Stimulated activated CD4-positive, alpha-beta T cell treated with anti-CD3 and anti-CD28 coated beads, Interleukin-12 subunit alpha, Interleukin-12 subunit beta, amount 100 ng/mL, for 48 hours (primary cell): ENCODE results near the gene RBM18.

Source experiments
- DNase-seq, 3 donors: peaks; one replicate each; pipeline ENCODE4 v3.0.0-alpha.2; 2020; ENCODE audit warnings: low read depth in 2 of 3, low spot score in 1 of 3

RBM18 gene

DNA sequence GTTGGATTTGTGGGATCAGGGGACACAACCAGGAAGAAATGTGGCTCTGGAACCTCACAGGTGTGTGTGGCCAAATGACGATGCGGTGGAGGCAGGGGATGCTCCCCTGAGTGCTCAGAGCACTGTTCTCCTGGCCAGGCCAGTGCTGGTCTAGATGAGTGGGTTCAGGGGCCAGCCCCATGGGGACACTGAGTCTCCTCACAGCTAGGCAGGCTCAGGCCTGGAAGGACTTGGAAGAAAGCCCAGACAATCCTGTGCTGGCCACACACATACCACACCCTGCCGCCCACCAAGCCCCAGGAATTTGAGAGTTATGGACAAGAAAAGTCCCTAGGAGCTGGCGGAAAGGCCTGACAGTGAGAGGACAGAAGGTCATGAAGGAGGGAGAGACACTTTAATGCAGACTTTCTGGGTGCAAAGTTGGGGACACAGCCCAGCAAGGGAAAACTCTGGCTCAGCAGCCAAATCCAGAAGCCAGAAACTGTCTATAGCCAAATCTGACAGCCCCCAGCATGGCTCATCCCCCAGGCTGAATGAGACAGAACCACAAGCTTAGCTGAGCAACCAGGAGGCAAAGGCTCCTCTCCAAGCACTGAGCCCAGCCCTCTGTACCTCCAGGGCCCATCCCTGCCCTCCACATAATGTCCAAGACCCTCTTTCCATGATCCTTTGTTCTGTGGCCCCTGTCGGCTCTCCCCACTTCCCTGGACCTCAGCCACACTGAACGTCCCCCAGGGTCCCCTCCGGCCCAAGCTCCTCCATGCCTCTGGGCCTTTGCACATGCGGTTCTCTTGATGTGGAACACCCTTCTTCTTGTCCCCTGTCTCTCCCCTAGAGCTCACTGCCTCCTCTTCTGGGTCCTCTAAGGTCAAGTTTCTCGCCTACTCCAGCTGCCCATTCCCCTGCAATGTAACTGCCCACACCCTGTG is 58.3 kb downstream of the RBM18 start:
- no peak for DNase-seq

DNA sequence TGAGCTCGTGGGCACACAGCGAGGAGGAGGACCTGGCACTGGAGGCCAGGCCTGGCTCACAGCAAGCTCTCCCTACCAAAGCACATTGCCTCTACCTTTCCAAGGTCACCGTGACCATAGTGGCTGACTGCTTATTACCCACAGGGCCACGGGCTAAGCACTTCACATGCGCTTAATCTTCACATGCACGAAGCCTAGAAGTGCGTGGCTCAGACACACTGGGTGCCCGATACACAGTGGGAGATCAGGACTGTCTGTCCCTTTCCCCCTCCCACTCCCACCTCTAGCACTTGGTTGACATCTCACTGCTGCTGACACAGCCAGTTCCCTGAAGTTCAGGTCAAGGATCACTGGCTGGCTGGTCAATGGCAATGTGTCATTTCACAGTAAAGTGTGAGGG is 59.5 kb downstream of the RBM18 start:
- no peak for DNase-seq

DNA sequence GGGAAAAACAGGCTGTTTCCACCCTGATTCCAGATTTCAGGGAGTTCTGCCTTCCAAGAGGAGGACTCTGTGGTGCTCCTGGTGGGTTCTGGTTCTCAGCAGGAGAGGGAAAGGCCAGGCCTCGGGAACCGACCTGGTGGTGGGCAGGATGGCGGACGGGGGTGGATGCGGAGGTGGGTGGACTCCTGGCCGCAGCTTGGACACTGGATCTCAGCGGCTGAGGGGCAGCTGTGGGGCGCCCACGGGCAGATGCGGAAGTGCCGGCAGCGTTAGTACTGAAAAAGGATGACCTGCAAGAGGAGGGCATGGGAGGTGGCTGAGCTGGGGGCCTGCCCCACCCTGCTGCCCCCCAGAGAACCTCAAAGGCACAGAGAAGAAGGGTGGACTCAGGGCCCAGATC is 60.1 kb downstream of the RBM18 start:
- DNase-seq, result no peak

DNA sequence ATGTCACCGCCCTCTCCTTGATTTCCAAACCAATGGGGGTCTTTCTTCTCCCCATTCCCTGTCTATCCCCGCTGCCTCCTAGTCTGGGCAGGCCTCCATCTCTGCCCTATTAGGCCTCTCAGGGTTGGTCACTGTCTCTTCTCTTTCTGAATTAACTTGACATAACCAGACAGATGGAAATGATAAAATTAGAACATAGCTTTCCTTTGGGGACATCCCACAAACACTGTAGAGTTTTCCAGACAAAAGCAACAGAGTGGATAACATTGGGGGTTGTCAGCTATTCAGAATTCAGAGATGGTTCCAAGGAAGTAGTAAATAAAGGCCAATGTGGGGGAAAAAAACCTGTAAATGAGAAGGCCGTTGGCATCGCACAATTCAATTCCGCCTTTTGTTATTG is 60.6 kb downstream of the RBM18 start:
- no peak for DNase-seq

DNA sequence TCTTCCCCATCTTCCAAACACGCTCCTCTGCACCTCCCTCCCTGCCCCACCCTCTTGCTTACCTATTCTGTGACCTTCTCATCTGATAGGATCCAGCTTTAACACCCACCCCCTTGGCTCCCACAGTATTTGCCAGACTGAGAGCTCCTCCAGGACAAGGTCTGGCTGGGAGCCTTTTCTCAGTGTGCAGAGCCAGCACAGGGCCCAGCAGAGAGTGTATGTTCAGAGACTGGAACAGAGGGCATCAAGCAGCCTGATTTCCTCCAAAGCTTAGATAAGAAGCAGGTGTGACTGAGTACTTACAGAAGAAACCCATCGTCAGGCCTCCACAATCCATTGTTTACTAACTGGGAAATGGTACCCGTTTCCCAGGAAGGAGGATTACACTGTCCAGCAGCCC is 62.5 kb downstream of the RBM18 start:
- no peak for DNase-seq

DNA sequence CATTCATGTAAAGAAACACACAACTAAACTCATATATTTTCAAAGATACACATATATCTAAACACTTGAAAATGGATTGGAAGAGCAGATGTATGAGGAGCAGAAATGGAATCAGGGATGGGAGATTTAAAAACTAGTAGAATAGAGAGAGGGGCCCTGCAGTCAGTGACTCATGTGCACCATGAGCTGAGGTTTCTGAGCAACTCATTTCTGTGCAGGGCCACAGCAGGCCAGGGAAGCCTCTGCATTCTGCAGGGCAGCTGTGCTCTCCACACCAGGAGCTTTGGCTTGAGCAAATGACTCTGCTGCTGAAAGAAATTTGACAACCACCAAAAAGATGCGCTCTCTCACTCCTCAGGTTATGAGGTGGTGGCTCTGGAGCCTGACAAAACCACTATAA is 63.0 kb downstream of the RBM18 start:
- DNase-seq, result no peak

DNA sequence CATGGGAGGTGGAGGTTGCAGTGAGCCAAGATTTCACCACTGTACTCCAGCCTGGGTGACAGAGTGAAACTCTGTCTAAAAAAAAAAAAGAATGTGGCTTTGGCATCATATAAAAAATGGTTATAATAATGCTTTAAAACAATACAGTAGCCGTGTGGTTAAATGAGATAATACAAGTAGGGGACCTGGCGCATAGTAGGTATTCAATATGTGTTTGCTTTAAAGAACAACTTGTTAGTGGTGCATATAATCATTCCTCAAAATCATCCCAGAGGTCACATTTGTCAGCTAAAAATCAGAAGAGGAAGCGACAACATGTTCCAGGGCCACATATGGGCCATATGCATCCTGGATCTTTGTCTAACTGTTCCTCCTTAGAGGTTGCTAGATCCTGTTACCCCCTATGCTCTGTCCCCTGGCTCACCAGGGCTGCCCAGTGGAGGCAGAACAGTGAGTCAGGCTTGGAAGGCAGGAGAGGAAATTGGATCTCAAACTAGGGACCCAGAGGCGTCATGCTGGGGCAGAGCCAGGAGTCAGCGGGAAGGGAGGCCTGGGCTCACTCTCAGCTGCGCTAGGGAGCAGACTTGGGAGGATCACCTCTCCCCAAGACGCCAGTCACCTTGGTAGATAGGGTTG is 63.6 kb downstream of the RBM18 start:
- no peak for DNase-seq

DNA sequence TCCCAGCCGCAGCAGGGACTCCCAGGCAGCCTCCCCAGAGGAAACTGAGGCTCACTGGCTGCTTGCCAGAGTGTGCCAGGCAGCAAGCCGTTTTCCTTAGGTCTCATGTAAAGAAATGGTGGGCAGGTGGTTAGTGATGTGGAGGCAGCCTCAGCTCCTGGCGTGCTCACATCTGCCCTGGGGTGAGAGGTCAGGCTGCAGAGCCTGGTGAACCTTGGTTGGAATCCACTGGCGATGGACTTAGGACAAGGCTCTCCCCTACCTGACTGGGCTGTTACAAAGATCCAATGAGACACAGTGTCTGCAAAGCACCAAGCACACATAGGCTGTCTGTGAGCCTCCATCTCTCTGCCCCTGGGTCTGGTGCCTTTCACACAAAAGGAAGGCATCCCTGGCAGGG is 66.8 kb downstream of the RBM18 start:
- no peak for DNase-seq

DNA sequence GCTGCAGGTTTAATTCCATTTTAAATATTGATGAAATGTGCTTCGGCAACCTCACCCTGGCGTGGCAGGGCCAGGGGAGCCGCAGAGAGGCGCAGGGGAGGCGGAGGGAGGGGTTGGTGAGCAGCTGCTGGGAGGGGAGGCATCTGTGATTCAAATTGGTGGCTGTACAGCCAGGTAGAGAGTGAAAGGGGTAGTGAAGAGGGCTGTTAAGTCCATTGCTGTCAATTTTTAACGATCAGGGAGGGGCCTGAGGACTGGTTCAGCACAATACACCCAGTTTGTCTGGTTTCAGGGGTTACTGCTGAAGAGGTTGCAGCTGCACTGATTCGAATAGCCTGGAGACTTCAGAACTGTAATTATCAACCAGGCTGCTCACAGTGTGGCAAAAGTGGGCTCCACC is 67.2 kb downstream of the RBM18 start:
- DNase-seq, result no peak

DNA sequence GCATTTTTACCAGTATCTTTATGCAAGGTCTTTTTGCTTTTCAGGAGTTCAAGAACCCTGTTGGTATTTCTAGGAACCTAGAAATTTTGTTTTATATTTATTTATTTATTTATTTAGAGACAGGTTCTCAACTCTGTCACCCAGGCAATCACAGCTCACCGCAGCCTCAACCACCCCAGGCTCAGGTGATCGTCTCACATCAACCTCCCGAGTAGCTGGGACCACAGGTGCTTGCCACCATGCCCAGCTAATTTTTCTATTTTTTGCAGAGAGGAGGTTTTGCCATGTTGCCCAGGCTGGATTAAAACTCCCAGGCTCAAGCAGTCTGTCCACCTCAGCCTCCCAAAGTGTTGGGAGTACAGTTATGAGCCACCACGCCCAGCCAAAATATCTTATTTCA is 68.8 kb downstream of the RBM18 start:
- DNase-seq, result no peak

DNA sequence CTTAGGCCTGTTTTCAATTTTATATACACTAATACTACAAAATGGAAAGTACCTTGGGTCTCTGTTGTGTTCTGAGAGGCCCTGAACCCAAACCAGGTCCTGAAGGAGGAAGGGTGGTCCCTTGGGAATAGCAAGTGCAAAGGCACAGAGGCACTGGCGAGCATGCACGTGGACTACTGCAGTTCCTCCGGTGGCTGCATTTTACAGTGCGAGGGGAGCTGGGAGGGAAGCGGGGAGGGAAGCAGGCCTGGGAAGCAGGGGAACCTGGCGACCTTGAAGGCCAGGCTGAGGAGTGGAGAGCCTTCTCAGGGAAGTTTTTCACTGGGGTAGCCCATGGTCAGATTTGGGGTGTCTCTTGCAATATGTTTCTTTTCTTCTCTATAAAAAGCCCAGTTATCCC is 71.0 kb downstream of the RBM18 start:
- no peak for DNase-seq

DNA sequence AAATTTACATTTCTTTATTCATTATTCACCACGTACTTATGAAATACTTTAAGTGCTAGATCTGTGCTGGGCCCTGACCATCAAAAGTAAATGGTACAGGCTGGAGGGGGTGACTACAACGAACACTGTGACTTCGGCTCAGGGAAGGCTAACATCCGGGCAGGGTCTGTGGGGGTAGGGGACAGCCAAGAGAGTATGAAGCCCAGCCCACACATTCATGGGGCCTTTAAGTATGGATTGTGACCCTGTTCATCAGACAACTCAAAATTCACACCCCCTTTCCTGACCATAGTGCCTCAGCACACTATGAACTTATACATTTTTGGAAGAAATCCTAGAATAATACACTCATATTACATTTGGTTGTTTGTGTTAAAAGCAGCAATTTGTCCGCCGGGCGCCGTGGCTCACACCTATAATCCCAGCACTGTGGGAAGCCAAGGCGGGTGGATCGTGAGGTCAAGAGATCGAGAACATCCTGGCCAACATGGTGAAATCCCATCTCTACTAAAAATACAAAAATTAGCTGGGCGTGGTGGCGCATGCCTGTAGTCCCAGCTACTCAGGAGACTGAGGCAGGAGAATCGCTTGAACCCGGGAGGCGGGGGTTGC is 71.6 kb downstream of the RBM18 start:
- DNase-seq, result no peak

DNA sequence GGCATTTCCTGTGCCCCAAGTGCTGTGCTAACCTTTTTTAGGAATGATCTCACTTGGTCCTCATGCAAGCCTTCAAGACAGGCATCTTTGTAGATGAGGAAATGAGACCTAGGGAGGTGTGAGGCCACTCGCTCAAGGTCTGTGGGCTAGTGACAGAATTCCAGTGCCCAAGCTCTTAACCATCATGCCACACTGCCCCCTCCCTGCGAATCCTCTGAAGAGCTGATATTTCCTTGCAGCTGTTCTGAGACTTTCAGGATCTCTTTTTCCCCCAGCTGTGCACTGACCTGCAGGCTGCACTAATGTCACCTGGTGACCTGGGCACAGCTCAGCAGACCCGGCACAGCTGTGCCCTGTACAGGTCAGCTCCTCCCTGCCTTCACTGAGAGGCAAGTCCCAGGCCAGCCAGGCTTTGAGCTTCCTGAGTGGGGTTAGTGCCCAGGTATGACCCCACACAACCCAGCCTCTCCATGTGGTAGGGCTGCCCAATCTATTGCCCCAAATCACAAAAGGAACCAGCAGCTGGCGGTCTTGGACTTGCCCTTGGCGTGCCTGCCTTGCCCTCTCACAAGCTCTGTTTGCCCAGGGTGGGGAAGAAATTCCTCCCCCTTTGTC is 72.3 kb downstream of the RBM18 start:
- no peak for DNase-seq

DNA sequence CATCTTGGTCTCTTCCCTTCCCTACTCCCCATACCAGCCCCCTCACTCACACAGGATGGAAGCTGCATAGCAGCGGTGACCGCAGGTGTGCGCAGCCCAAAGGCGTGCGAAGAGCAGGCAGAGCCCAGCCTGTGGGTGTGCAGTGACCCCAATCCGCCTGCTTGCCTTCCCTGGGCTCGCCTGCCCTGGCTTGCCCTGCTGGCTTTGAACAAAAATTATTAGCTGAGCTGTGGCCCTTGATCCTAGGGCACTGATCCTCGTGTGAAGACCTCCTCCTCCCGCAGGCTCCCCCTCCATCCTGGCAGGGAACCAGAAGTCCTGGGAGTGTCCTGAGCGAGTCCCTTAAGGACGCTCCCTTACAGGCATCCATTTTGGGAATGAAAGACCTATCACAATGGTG is 73.1 kb downstream of the RBM18 start:
- DNase-seq, result no peak

DNA sequence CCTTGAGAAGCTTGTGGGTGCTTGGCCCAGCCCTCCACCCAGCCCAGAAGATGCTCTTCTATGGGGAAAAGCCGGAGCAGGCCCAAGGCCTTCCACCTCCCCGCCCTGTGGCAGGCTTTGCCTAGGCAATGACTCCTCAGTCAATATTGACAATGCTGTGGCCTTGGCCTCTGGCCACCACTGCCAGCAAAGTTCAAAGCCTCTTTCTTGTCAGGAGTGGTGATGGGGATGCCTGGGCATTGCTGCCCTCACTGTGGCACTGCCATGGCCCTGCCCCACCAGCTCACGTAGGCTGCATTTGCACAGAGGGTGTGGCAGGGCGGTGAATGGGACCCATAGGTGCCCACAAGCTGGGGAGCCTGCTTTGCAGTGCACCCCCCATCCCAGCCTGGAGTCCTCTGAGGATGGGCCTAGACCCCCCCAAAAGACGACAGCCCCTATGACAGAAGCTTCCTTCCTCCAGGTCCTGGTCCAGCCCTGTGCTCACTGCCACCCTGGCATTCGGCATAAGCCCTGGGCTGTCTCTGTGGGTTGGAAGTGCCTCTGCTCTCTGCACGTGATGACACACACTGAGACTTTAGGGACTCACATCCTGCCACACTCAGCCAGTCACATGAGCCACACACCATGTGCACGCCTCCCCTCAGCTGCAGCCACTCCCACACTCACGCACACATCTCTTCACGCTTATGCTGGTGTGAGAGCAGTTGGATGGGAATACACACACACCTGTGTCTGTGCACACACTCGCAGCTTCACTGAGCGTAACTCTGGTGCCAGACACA is 73.9 kb downstream of the RBM18 start:
- DNase-seq, result no peak

DNA sequence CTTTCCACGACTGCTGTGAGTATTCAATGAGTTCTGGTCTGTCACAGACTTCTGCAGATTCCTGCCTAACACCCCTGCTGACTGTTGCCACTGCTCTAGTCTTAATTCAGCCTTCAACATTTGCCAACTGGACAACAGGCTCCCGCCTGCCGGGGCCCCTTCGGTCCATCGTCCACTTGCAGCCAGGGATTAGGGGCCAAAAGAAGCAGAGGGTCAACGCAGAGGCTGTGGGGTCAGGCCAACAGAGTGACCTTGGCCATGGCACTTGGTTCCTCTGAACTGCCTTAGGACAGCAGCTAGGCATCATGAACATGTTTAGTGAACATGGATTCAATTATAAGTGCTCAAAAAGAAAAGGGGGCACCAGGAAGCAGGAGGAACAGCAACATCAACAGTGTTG is 76.3 kb downstream of the RBM18 start:
- DNase-seq, result no peak
